Activated naive CD8-positive, alpha-beta T cell treated with anti-CD3 and anti-CD28 coated beads, Interleukin-2, amount 10 ng/mL, durations not matched to agents 7 days and 5 days (primary cell): ENCODE measurements around the gene NCBP2. TPM values are rescaled to one million over a fixed set of nuclear protein-coding genes. Genes with fewer than 3 reads are reported as not detected.
"Not testable (repeated sequence)": the region's sequence is repeated elsewhere in the genome, so short reads cannot be mapped to it uniquely, and the experiment has no call there.

ENCODE experiments used
- ATAC-seq: fragments of 150-1000 bp; cut with Tn5 transposase; one replicate; pipeline ENCODE4 v1.10.0; 2021; ENCODE audit warnings: low read depth, moderate library complexity
- POLR2A ChIA-PET: fragments of 350-600 bp; sonication (Branson Sonifier 250); formaldehyde crosslinking; loops from one replicate; lab custom pipeline; 2021; ENCODE audit warnings: antibody characterized with exemption; lab: Charles Lee
- DNase-seq: peaks from one replicate; pipeline ENCODE4 v3.0.0; 2021
- H3K27ac Mint-ChIP-seq: one replicate; pipeline ENCODE4 v1.8.0; 2022; ENCODE audit warnings: mild to moderate bottlenecking, mixed read lengths
- H3K27me3 Mint-ChIP-seq: one replicate; pipeline ENCODE4 v1.8.0; 2022; ENCODE audit warnings: mild to moderate bottlenecking, moderate library complexity, mixed read lengths
- H3K36me3 Mint-ChIP-seq: one replicate; pipeline ENCODE4 v1.8.0; 2021; ENCODE audit warnings: mild to moderate bottlenecking, mixed read lengths
- H3K4me1 Mint-ChIP-seq: one replicate; pipeline ENCODE4 v1.8.0; 2021; ENCODE audit warnings: mixed read lengths
- H3K4me3 Mint-ChIP-seq: one replicate; pipeline ENCODE4 v1.8.0; 2022; ENCODE audit warnings: mild to moderate bottlenecking, moderate library complexity, mixed read lengths
- H3K9me3 Mint-ChIP-seq: one replicate; pipeline ENCODE4 v1.8.0; 2021; ENCODE audit warnings: mixed read lengths
- total RNA-seq, 2 experiments: library from RNA; stranded (reverse); gene quantifications; one replicate each; pipeline ENCODE4 v1.2.3, GENCODE V29; 2021

The NCBP2 gene
- total RNA-seq, 2 experiments from 2014 or later: 53.0 to 55.8 TPM

GRCh38 chr3:196965112-196965803 is 22.9 kb upstream of the NCBP2 start:
- peaks cover 11% of the 10 kb centered on the region for H3K4me1 Mint-ChIP-seq

GRCh38 chr3:196963631-196963953 is 21.3 kb upstream of the NCBP2 start:
- Mint-ChIP-seq H3K27ac (no peak overlapping the region), H3K4me1 (peaks cover 8% of the 10 kb centered on the region), H3K9me3 (no peaks in the 10 kb centered on the region), H3K27me3 (peaks cover 16% of the 10 kb centered on the region), H3K4me3 (no peak overlapping the region), H3K36me3 (peaks cover 3% of the 10 kb centered on the region)
- POLR2A ChIA-PET: no interaction called here
- no peak for ATAC-seq
- DNase-seq: no peak

More at GRCh38 chr3:196965112-196965803, 22.9 kb upstream of the NCBP2 start:
- POLR2A ChIA-PET: no interaction called here
- Mint-ChIP-seq H3K36me3 (peaks cover 3% of the 10 kb centered on the region), H3K4me3 (no peak overlapping the region), H3K27ac (no peak overlapping the region), H3K27me3 (peaks cover 13% of the 10 kb centered on the region), H3K9me3 (no peaks in the 10 kb centered on the region)
- ATAC-seq (no peak), DNase-seq (no peak)

- peaks cover 16% of the 10 kb centered on the region for H3K27me3 Mint-ChIP-seq
- ATAC-seq (no peak), DNase-seq (no peak)
- peaks cover 3% of the 10 kb centered on the region for H3K36me3 Mint-ChIP-seq
- no peak overlapping the region for H3K27ac Mint-ChIP-seq
- peaks cover 7% of the 10 kb centered on the region for H3K4me1 Mint-ChIP-seq
- no peaks in the 10 kb centered on the region for H3K9me3 Mint-ChIP-seq
- H3K4me3 Mint-ChIP-seq: no peak overlapping the region
- POLR2A ChIA-PET: no interaction called here
Observed at GRCh38 chr3:196962930-196963630, 20.8 kb upstream of the NCBP2 start.

- ATAC-seq: no peak
- peaks cover 3% of the 10 kb centered on the region for H3K36me3 Mint-ChIP-seq
- DNase-seq: no peak
- POLR2A ChIA-PET: no interaction called here
- H3K27me3 Mint-ChIP-seq: peaks cover 11% of the 10 kb centered on the region
- no peak overlapping the region for H3K27ac Mint-ChIP-seq
- no peak overlapping the region for H3K4me3 Mint-ChIP-seq
- no peaks in the 10 kb centered on the region for H3K9me3 Mint-ChIP-seq
- H3K4me1 Mint-ChIP-seq: no peaks in the 10 kb centered on the region
Observed at GRCh38 chr3:196962108-196962929, 20.0 kb upstream of the NCBP2 start.

GRCh38 chr3:196954832-196955231 is 12.5 kb upstream of the NCBP2 start:
- POLR2A ChIA-PET: interaction anchor here (1.1 kb wide), 1 partner anchor 13 kb away, joined by 4 read pairs; the partner anchor contains the start of gene NCBP2
- Mint-ChIP-seq H3K4me1 (no peaks in the 10 kb centered on the region), H3K4me3 (no peak overlapping the region), H3K36me3 (no peaks in the 10 kb centered on the region), H3K27me3 (peaks cover 21% of the 10 kb centered on the region), H3K9me3 (no peaks in the 10 kb centered on the region), H3K27ac (no peak overlapping the region)
- no peak for DNase-seq
- no peak for ATAC-seq

- Mint-ChIP-seq H3K36me3 (no peaks in the 10 kb centered on the region), H3K27ac (no peak overlapping the region), H3K27me3 (peaks cover 8% of the 10 kb centered on the region), H3K4me1 (peaks cover 2% of the 10 kb centered on the region), H3K9me3 (no peaks in the 10 kb centered on the region), H3K4me3 (no peak overlapping the region)
- no peak for DNase-seq
- ATAC-seq: no peak
- POLR2A ChIA-PET: interaction anchor here (0.8 kb wide), 1 partner anchor 8 kb away, joined by 3 read pairs; no protein-coding TSS in a partner anchor
Observed at GRCh38 chr3:196951371-196951770, 9.0 kb upstream of the NCBP2 start.

- Mint-ChIP-seq H3K9me3 (no peaks in the 10 kb centered on the region), H3K4me1 (peaks cover 3% of the 10 kb centered on the region), H3K4me3 (no peak overlapping the region), H3K36me3 (no peaks in the 10 kb centered on the region), H3K27ac (no peak overlapping the region), H3K27me3 (peaks cover 8% of the 10 kb centered on the region)
- ATAC-seq (no peak), DNase-seq (no peak)
- POLR2A ChIA-PET: no interaction called here
Observed at GRCh38 chr3:196949750-196950149, 7.4 kb upstream of the NCBP2 start.

GRCh38 chr3:196949285-196949619 is 6.9 kb upstream of the NCBP2 start:
- Mint-ChIP-seq H3K4me3 (no peak overlapping the region), H3K27me3 (peaks cover 8% of the 10 kb centered on the region), H3K4me1 (peaks cover 3% of the 10 kb centered on the region), H3K9me3 (no peaks in the 10 kb centered on the region), H3K36me3 (no peaks in the 10 kb centered on the region), H3K27ac (no peak overlapping the region)
- POLR2A ChIA-PET: no interaction called here
- DNase-seq (no peak), ATAC-seq (no peak)

GRCh38 chr3:196948442-196949284 is 6.3 kb upstream of the NCBP2 start:
- no peak overlapping the region for H3K4me3 Mint-ChIP-seq
- peaks cover 8% of the 10 kb centered on the region for H3K4me1 Mint-ChIP-seq
- no peaks in the 10 kb centered on the region for H3K9me3 Mint-ChIP-seq
- ATAC-seq (no peak), DNase-seq (no peak)
- peaks cover under 1% of the 10 kb centered on the region for H3K36me3 Mint-ChIP-seq
- no peak overlapping the region for H3K27ac Mint-ChIP-seq
- POLR2A ChIA-PET: no interaction called here
- H3K27me3 Mint-ChIP-seq: peaks cover 8% of the 10 kb centered on the region

GRCh38 chr3:196947860-196948441 is 5.6 kb upstream of the NCBP2 start:
- H3K4me3 Mint-ChIP-seq: no peak overlapping the region
- peaks cover 15% of the 10 kb centered on the region for H3K4me1 Mint-ChIP-seq
- H3K27me3 Mint-ChIP-seq: peaks cover 3% of the 10 kb centered on the region
- ATAC-seq: no peak
- no peak for DNase-seq
- POLR2A ChIA-PET: no interaction called here
- H3K9me3 Mint-ChIP-seq: no peaks in the 10 kb centered on the region
- H3K36me3 Mint-ChIP-seq: peaks cover 2% of the 10 kb centered on the region
- H3K27ac Mint-ChIP-seq: no peak overlapping the region

- DNase-seq (no peak), ATAC-seq (no peak)
- Mint-ChIP-seq H3K4me1 (peaks cover 15% of the 10 kb centered on the region), H3K36me3 (peaks cover 3% of the 10 kb centered on the region), H3K9me3 (no peaks in the 10 kb centered on the region), H3K4me3 (no peak overlapping the region), H3K27me3 (no peaks in the 10 kb centered on the region), H3K27ac (no peak overlapping the region)
- POLR2A ChIA-PET: no interaction called here
Observed at GRCh38 chr3:196947136-196947859, 5.0 kb upstream of the NCBP2 start.

GRCh38 chr3:196944037-196944790 is 1.9 kb upstream of the NCBP2 start:
- H3K9me3 Mint-ChIP-seq, H3K36me3 Mint-ChIP-seq, POLR2A ChIA-PET, H3K27me3 Mint-ChIP-seq, DNase-seq, ATAC-seq: not testable (repeated sequence)
- peak overlapping the region; percentile 61 for H3K27ac Mint-ChIP-seq
- peaks cover 31% of the 10 kb centered on the region for H3K4me1 Mint-ChIP-seq
- H3K4me3 Mint-ChIP-seq: peak overlapping the region; percentile 98
